Erythroblast (primary cell): ENCODE data around the gene PPP1R2.

Source experiments
- GATA1 ChIP-seq: IDR thresholded peaks from 2 replicates; pipeline ENCODE4 v1.6.1; 2011; ENCODE audit warnings: low read depth, mild to moderate bottlenecking, control low read depth, low read length, moderate library complexity
- POLR2A ChIP-seq: IDR thresholded peaks from 2 replicates; pipeline ENCODE4 v1.6.1; 2011; ENCODE audit warnings: mild to moderate bottlenecking, low read length

DNA sequence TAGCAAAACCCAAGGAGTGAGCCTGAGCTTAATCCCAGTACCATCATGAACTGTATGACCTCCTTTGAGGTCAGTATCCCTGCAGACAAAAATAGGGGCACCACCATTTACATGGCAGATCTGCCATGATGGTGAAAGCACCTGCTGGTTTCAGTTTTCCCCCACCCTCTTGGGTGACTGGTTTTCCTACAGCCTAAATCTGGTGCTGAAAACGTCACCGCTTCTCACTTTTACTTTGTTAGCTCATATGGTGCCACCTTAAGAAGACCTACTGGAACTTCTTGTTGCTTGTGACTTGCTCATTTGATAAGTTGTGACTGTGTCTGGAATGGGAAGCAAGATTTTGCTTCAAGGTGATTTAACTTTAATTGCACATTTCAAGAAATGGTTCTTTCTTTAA is 5.1 kb downstream of the PPP1R2 start:
- no peak for TF ChIP-seq POLR2A
- TF ChIP-seq GATA1, result no peak
